GM12872 (cell line): Measurements from ENCODE around the gene IL6.

ENCODE experiments used
- CTCF ChIP-seq: IDR thresholded peaks from 3 replicates; pipeline ENCODE4 v1.5.1; 2011; ENCODE audit warnings: low read depth, mild to moderate bottlenecking, low read length, moderate library complexity; ENCODE audit not compliant: insufficient read depth

The IL6 gene

GRCh38 chr7:22726907-22727713, at the start of gene IL6:
Gene IL6 (plus strand): TSS chr7:22727200. CDS start chr7:22727263, 63 bp downstream.
- no peak for TF ChIP-seq CTCF

GRCh38 chr7:22677680-22678079, 49.3 kb upstream of the IL6 start:
- no peak for TF ChIP-seq CTCF

GRCh38 chr7:22680482-22680911, 46.5 kb upstream of the IL6 start:
- no peak for TF ChIP-seq CTCF

GRCh38 chr7:22681312-22681711, 45.7 kb upstream of the IL6 start:
- TF ChIP-seq CTCF = no peak

GRCh38 chr7:22681852-22682657, 44.9 kb upstream of the IL6 start:
- TF ChIP-seq CTCF = no peak

- no peak for TF ChIP-seq CTCF
These were observed 43.6 kb upstream of the IL6 start for GRCh38 chr7:22683379-22683778.

- no peak for TF ChIP-seq CTCF
These were observed 40.4 kb upstream of the IL6 start for GRCh38 chr7:22686620-22687019.
